Stomach (tissue), 9 donors: ENCODE measurements around the gene TTF2. TPM values are rescaled to one million over a fixed set of nuclear protein-coding genes. Genes with fewer than 3 reads are reported as not detected.

ENCODE experiments used
- DNase-seq, 2 donors: peaks; one replicate each; pipeline versions ENCODE4 v3.0.0 to v3.0.0-alpha.2; 2013 to 2019
- H3K27ac ChIP-seq, 5 donors: fragments of 200-600 bp in 4 of 5; sonication (generic) in 4 of 5; one replicate each; pipeline ENCODE4 v1.5.1; 2013 to 2019; ENCODE audit warnings: mild to moderate bottlenecking in 1 of 5, moderate library complexity in 1 of 5
- H3K27me3 ChIP-seq, 3 donors: fragments of 200-600 bp; sonication (generic); one replicate each; pipeline ENCODE4 v1.5.1; 2017 to 2019; ENCODE audit warnings: mixed run types in 1 of 3
- H3K36me3 ChIP-seq, 4 donors: fragments of 200-600 bp; sonication (generic); 1 replicate in 3 of 4; 2 replicates in 1 of 4; pipeline ENCODE4 v1.5.1; 2016 to 2019
- H3K4me1 ChIP-seq, 4 donors: fragments of 200-600 bp; sonication (generic); one replicate each; pipeline ENCODE4 v1.5.1; 2016 to 2019
- H3K4me3 ChIP-seq, 4 donors: fragments of 200-600 bp; sonication (generic) in 3 of 4; one replicate each; pipeline ENCODE4 v1.5.1; 2016 to 2019; ENCODE audit warnings: mild to moderate bottlenecking in 1 of 4
- H3K9me3 ChIP-seq, 4 donors: fragments of 200-600 bp; sonication (generic); one replicate each; pipeline ENCODE4 v1.5.1; 2016 to 2019
- EP300 ChIP-seq: sonication (generic); formaldehyde crosslinking; IDR thresholded peaks from one replicate; pipeline ENCODE4 v1.6.1; 2017; ENCODE audit warnings: antibody characterized with exemption
- POLR2A ChIP-seq, 4 donors: fragments of 450-650 bp; IDR thresholded peaks; one replicate each; pipeline ENCODE4 v1.6.1; 2016; ENCODE audit warnings: antibody characterized with exemption in 4 of 4, control low read depth in 2 of 4, mild to moderate bottlenecking in 1 of 4, moderate library complexity in 1 of 4
- POLR2AphosphoS5 ChIP-seq, 3 donors: sonication (generic); formaldehyde crosslinking; IDR thresholded peaks; one replicate each; pipeline ENCODE4 v1.6.1; 2016; ENCODE audit warnings: antibody characterized with exemption in 3 of 3
- WGBS, 5 donors: extraction: QIAGEN DNeasy Blood & Tissue Kit in 3 of 5; methylation state at CpG; one replicate each; pipeline versions ENCODE4 v1.1.5 to v1.1.7; 2013 to 2018; 5-methylcytosine and 5-hydroxymethylcytosine counted together
- intact Hi-C: fragments of 100-400 bp; cut with DNase I; formaldehyde crosslinking; loops from one replicate; pipeline ENCODE4 v1.15.1; 2023; ENCODE audit warnings: low total_unique reads
- polyA plus RNA-seq, 3 donors: library from polyadenylated mRNA; stranded (reverse); fragments of 200-250 nt; gene quantifications; one replicate each; pipeline ENCODE4 v1.2.3, GENCODE V29; 2013
- total RNA-seq, 5 donors: library from RNA; depleted of rRNA; stranded (reverse); fragments of >200 nt; gene quantifications; one replicate each; pipeline versions ENCODE4 v1.1.0 to v1.2.3, GENCODE V29; 2014 to 2016
- TF ChIP-seq, protein P1 (sequence below), 7 experiments: fragments of 450-650 bp in 4 of 7; fragments of 200-600 bp in 3 of 7; sonication (generic) in 3 of 7; IDR thresholded peaks; one replicate each; pipeline ENCODE4 v1.5.1; 2016 to 2019; ENCODE audit warnings: antibody characterized with exemption in 7 of 7, control low read depth in 2 of 7, mild to moderate bottlenecking in 1 of 7
- donor health status: healthy with polysubstance abuse.
- donor health status: Bipolar disorder and iron deficiency.
- donor health status: healthy.

Gene TTF2
- total and polyA plus RNA-seq, 8 donors: 1.7 to 58.7 (median 10.7) TPM

DNA sequence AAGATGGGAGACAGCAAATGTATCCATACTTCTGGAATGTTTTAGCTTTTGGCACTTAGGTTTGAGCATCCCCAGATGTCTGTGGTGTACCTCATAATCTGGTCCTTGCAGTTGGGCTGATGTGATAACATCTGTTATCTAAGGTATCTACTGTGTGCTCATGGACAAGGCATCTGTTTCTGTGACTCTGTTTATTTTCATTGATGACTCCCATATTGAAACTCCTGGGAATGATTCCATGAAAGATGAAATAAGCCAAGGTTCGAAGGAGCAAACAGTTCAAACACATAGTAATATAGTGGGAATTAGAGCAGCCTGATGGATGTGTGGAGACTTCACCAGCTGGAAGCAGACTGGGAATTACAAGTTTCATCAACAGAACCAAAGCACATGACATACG lies 82.1 kb downstream of the TTF2 start:
- Histone ChIP-seq H3K27ac (no peak overlapping the region), H3K4me3 (no peak overlapping the region), H3K9me3 (no peaks in the 10 kb centered on the region), H3K27me3 (no peaks in the 10 kb centered on the region), H3K36me3 (no peaks in the 10 kb centered on the region), H3K4me1 (peaks cover 0 to 12% (median 0%) of the 10 kb centered on the region in 4 donors)
- TF ChIP-seq EP300: no peak
- TF ChIP-seq POLR2A (IDR thresholded peaks at IDR 0.05): no peak
- no peak for TF ChIP-seq POLR2AphosphoS5 (IDR thresholded peaks at IDR 0.05)
- TF ChIP-seq, protein P1, sequence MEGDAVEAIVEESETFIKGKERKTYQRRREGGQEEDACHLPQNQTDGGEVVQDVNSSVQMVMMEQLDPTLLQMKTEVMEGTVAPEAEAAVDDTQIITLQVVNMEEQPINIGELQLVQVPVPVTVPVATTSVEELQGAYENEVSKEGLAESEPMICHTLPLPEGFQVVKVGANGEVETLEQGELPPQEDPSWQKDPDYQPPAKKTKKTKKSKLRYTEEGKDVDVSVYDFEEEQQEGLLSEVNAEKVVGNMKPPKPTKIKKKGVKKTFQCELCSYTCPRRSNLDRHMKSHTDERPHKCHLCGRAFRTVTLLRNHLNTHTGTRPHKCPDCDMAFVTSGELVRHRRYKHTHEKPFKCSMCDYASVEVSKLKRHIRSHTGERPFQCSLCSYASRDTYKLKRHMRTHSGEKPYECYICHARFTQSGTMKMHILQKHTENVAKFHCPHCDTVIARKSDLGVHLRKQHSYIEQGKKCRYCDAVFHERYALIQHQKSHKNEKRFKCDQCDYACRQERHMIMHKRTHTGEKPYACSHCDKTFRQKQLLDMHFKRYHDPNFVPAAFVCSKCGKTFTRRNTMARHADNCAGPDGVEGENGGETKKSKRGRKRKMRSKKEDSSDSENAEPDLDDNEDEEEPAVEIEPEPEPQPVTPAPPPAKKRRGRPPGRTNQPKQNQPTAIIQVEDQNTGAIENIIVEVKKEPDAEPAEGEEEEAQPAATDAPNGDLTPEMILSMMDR (IDR thresholded peaks at IDR 0.05): no peak
- intact Hi-C loops: no loop called here
- 73 to 80% (median 79%) methylated on average over 2 of the region's 2 CpGs for WGBS, 5 donors
- no peak for DNase-seq

- intact Hi-C loops: no loop called here
- no peak overlapping the region for H3K27ac ChIP-seq
- peak in 1 of 2 donors; percentile 13 for DNase-seq
- H3K9me3 ChIP-seq: no peaks in the 10 kb centered on the region
- TF ChIP-seq EP300 (no peak), POLR2A (IDR thresholded peaks at IDR 0.05) (no peak), POLR2AphosphoS5 (IDR thresholded peaks at IDR 0.05) (no peak)
- TF ChIP-seq, protein P1 (IDR thresholded peaks at IDR 0.05): no peak
- no peaks in the 10 kb centered on the region for H3K27me3 ChIP-seq
- no peaks in the 10 kb centered on the region for H3K36me3 ChIP-seq
- peaks cover 0 to 16% (median 2%) of the 10 kb centered on the region in 4 donors for H3K4me1 ChIP-seq
- no peak overlapping the region for H3K4me3 ChIP-seq
Observed at GRCh38 chr1:117143172-117143571, 83.0 kb downstream of the TTF2 start.

DNA sequence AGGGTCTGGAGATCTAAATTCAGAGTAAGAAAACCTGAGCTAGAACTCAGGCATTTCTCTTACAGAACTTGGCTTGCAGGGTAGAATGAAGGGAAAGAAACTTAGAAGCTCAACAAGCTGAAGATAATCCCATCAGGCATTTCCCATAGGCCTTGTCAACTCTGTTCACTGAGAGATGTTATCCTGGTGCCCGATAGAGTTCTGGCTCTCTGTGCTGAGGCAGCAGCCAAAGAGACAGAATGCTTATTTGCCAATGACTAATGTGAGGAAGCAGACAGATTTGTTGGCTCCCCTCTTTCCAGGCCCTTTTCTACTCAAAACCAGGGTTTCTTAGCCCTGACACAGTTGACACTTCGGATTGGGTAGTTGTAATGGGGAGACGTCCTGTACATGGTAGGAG lies 83.7 kb downstream of the TTF2 start:
- H3K4me3 ChIP-seq: no peak overlapping the region
- H3K27me3 ChIP-seq: no peaks in the 10 kb centered on the region
- WGBS, 5 donors: 69 to 88% (median 79%) methylated on average over 3 of the region's 3 CpGs
- no peak for DNase-seq
- H3K9me3 ChIP-seq: no peaks in the 10 kb centered on the region
- peaks cover 0 to 16% (median 2%) of the 10 kb centered on the region in 4 donors for H3K4me1 ChIP-seq
- intact Hi-C loops: no loop called here
- TF ChIP-seq, protein P1 (IDR thresholded peaks at IDR 0.05): no peak
- TF ChIP-seq EP300 (no peak), POLR2A (IDR thresholded peaks at IDR 0.05) (no peak), POLR2AphosphoS5 (IDR thresholded peaks at IDR 0.05) (no peak)
- no peaks in the 10 kb centered on the region for H3K36me3 ChIP-seq
- H3K27ac ChIP-seq: no peak overlapping the region

DNA sequence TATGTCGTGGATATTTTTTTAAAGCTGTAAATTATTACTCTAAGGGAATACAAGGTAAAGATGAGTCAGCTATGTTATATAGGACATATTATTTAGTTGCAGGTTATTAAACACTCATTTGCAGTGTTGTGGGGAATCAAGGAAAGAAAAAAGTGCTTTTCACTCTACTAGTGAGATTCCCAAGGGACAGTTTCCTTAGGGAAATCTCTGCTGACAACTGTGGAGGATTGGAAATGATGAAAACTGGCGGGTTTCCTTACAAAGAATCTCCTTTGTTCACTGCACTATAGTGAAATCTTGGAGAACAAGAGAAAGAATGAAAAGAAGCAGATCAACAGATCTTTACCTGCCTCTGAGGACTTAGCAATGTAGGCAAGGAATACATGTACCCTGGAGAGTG lies 85.9 kb downstream of the TTF2 start:
- intact Hi-C loops: no loop called here
- no peak for DNase-seq
- TF ChIP-seq POLR2A (IDR thresholded peaks at IDR 0.05) (no peak), POLR2AphosphoS5 (IDR thresholded peaks at IDR 0.05) (no peak), EP300 (no peak)
- TF ChIP-seq, protein P1 (IDR thresholded peaks at IDR 0.05): no peak
- Histone ChIP-seq H3K27ac (no peak overlapping the region), H3K4me1 (peaks cover 0 to 16% (median 2%) of the 10 kb centered on the region in 4 donors), H3K4me3 (no peak overlapping the region), H3K27me3 (no peaks in the 10 kb centered on the region), H3K36me3 (no peaks in the 10 kb centered on the region), H3K9me3 (no peaks in the 10 kb centered on the region)
- WGBS, 5 donors: 86 to 93% (median 88%) methylated on average over 2 of the region's 2 CpGs
